GM18507 (cell line): ENCODE data around the gene KCNQ5.

Experiments
- DNase-seq: peaks from one replicate; pipeline ENCODE4 v3.0.0; 2011; ENCODE audit warnings: low read depth; ENCODE audit not compliant: insufficient read length; ENCODE audit errors: extremely low spot score
- FAIRE-seq: peaks from 2 replicates; lab custom pipeline; 2011; peaks lifted over from hg19 to GRCh38; lab: Jason Lieb, UNC

Gene KCNQ5

GRCh38 chr6:72783035-72783434, 161.2 kb downstream of the KCNQ5 start:
- DNase-seq: no peak
- no peak for FAIRE-seq

- DNase-seq (no peak), FAIRE-seq (no peak)
Observed at GRCh38 chr6:72783666-72784065, 161.8 kb downstream of the KCNQ5 start.

- DNase-seq: no peak
- no peak for FAIRE-seq
Observed at GRCh38 chr6:72784071-72784470, 162.2 kb downstream of the KCNQ5 start.

GRCh38 chr6:72784581-72784980, 162.7 kb downstream of the KCNQ5 start:
- no peak for FAIRE-seq
- no peak for DNase-seq

- no peak for FAIRE-seq
Observed at GRCh38 chr6:72787391-72788031, 165.6 kb downstream of the KCNQ5 start.

GRCh38 chr6:72788188-72788587, 166.3 kb downstream of the KCNQ5 start:
- DNase-seq (no peak), FAIRE-seq (no peak)

More at GRCh38 chr6:72787391-72788031, 165.6 kb downstream of the KCNQ5 start:
- no peak for DNase-seq

GRCh38 chr6:72789145-72789544, 167.3 kb downstream of the KCNQ5 start:
- peak; percentile 73 for FAIRE-seq

GRCh38 chr6:72792692-72793091, 170.8 kb downstream of the KCNQ5 start:
- no peak for DNase-seq
- no peak for FAIRE-seq

More at GRCh38 chr6:72789145-72789544, 167.3 kb downstream of the KCNQ5 start:
- DNase-seq: no peak

- DNase-seq: no peak
- FAIRE-seq: no peak
Observed at GRCh38 chr6:72793641-72794395, 172.0 kb downstream of the KCNQ5 start.

GRCh38 chr6:72798196-72798595, 176.3 kb downstream of the KCNQ5 start:
- no peak for DNase-seq
- FAIRE-seq: no peak

GRCh38 chr6:72809746-72810379, 188.0 kb downstream of the KCNQ5 start:
- FAIRE-seq (peak; percentile 44), DNase-seq (no peak)

GRCh38 chr6:72810571-72811280, 188.9 kb downstream of the KCNQ5 start:
- FAIRE-seq (no peak), DNase-seq (no peak)

- DNase-seq (no peak), FAIRE-seq (no peak)
Observed at GRCh38 chr6:72811971-72812421, 190.1 kb downstream of the KCNQ5 start.

- DNase-seq: no peak
- no peak for FAIRE-seq
Observed at GRCh38 chr6:72813807-72814596, 192.1 kb downstream of the KCNQ5 start.

- DNase-seq: no peak
- FAIRE-seq: no peak
Observed at GRCh38 chr6:72816022-72816421, 194.2 kb downstream of the KCNQ5 start.

GRCh38 chr6:72817208-72817607, 195.3 kb downstream of the KCNQ5 start:
- FAIRE-seq: no peak
- DNase-seq: no peak

- FAIRE-seq (no peak), DNase-seq (no peak)
Observed at GRCh38 chr6:72819609-72820008, 197.7 kb downstream of the KCNQ5 start.

- DNase-seq (no peak), FAIRE-seq (no peak)
Observed at GRCh38 chr6:72820153-72820552, 198.3 kb downstream of the KCNQ5 start.

- DNase-seq (no peak), FAIRE-seq (no peak)
Observed at GRCh38 chr6:72820906-72821305, 199.0 kb downstream of the KCNQ5 start.
